Iris pigment epithelial cell (primary cell): ENCODE results near the gene QPCT.
A peak's percentile ranks its signal among the peaks of the same experiment; 100 is the strongest.
"Not testable (repeated sequence)": the region's sequence is repeated elsewhere in the genome, so short reads cannot be mapped to it uniquely, and the experiment has no call there.

ENCODE experiments used
- DNase-seq: peaks from one replicate; pipeline ENCODE4 v3.0.0-alpha.2; 2011; ENCODE audit warnings: low read depth

The QPCT gene

GRCh38 chr2:37344453-37345361 is at the start of gene QPCT:
Gene QPCT (plus strand): TSS chr2:37344630. CDS start chr2:37344732, 102 bp downstream.
- peak; percentile 60 for DNase-seq

- DNase-seq: not testable (repeated sequence)
Observed at GRCh38 chr2:37294858-37295257, 49.6 kb upstream of the QPCT start.

GRCh38 chr2:37295469-37296073 is 48.9 kb upstream of the QPCT start:
- no peak for DNase-seq

- DNase-seq: no peak
Observed at GRCh38 chr2:37297632-37298031, 46.8 kb upstream of the QPCT start.

GRCh38 chr2:37300146-37300545 is 44.3 kb upstream of the QPCT start:
- no peak for DNase-seq

GRCh38 chr2:37300578-37300977 is 43.9 kb upstream of the QPCT start:
- DNase-seq: peak; percentile 26

GRCh38 chr2:37301408-37301807 is 43.0 kb upstream of the QPCT start:
- no peak for DNase-seq

- no peak for DNase-seq
Observed at GRCh38 chr2:37302701-37303252, 41.7 kb upstream of the QPCT start.

GRCh38 chr2:37306024-37306423 is 38.4 kb upstream of the QPCT start:
- DNase-seq: no peak

GRCh38 chr2:37307500-37307899 is 36.9 kb upstream of the QPCT start:
- DNase-seq: no peak

GRCh38 chr2:37315364-37315763 is 29.1 kb upstream of the QPCT start:
- DNase-seq: no peak

GRCh38 chr2:37316181-37316580 is 28.2 kb upstream of the QPCT start:
- DNase-seq: no peak

- no peak for DNase-seq
Observed at GRCh38 chr2:37317746-37318145, 26.7 kb upstream of the QPCT start.

- peak; percentile 90 for DNase-seq
Observed at GRCh38 chr2:37318401-37318800, 26.0 kb upstream of the QPCT start.

- no peak for DNase-seq
Observed at GRCh38 chr2:37319754-37320609, 24.4 kb upstream of the QPCT start.

- no peak for DNase-seq
Observed at GRCh38 chr2:37321029-37321682, 23.3 kb upstream of the QPCT start.

GRCh38 chr2:37322368-37322767 is 22.1 kb upstream of the QPCT start:
- DNase-seq: peak; percentile 79

- DNase-seq: no peak
Observed at GRCh38 chr2:37323176-37323780, 21.2 kb upstream of the QPCT start.

GRCh38 chr2:37323781-37324535 is 20.5 kb upstream of the QPCT start:
- DNase-seq: peak; percentile 45

GRCh38 chr2:37324536-37324785 is 20.0 kb upstream of the QPCT start:
- peak; percentile 63 for DNase-seq
